T-helper 1 cell treated with Interleukin-12 subunit alpha and Interleukin-12 subunit beta and Interleukin-4 antibody, amounts not matched to agents 30 μg/mL and 1 μg/mL, for 36 hours (primary cell): ENCODE measurements around the gene C9orf50.
A peak's percentile ranks its signal among the peaks of the same experiment; 100 is the strongest.

Experiments used
- H3K27ac Mint-ChIP-seq: one replicate; pipeline ENCODE4 v1.8.0; 2021; ENCODE audit warnings: mild to moderate bottlenecking, mixed read lengths
- H3K27me3 Mint-ChIP-seq: one replicate; pipeline ENCODE4 v1.8.0; 2021; ENCODE audit warnings: low read depth, mixed read lengths
- H3K36me3 Mint-ChIP-seq: one replicate; pipeline ENCODE4 v1.8.0; 2021; ENCODE audit warnings: low read depth, mixed read lengths
- H3K4me1 Mint-ChIP-seq: one replicate; pipeline ENCODE4 v1.8.0; 2021; ENCODE audit warnings: low read depth, mixed read lengths
- H3K4me3 Mint-ChIP-seq: one replicate; pipeline ENCODE4 v1.8.0; 2021; ENCODE audit warnings: mild to moderate bottlenecking, moderate library complexity, mixed read lengths
- H3K9me3 Mint-ChIP-seq: one replicate; pipeline ENCODE4 v1.8.0; 2021; ENCODE audit warnings: mixed read lengths

C9orf50 gene

GRCh38 chr9:129613520-129614175, 7.3 kb downstream of the C9orf50 start:
- peaks cover 14% of the 10 kb centered on the region for H3K27me3 Mint-ChIP-seq
- no peak overlapping the region for H3K27ac Mint-ChIP-seq
- H3K36me3 Mint-ChIP-seq: peaks cover 2% of the 10 kb centered on the region
- no peaks in the 10 kb centered on the region for H3K9me3 Mint-ChIP-seq
- H3K4me3 Mint-ChIP-seq: no peak overlapping the region
- H3K4me1 Mint-ChIP-seq: peaks cover 18% of the 10 kb centered on the region

GRCh38 chr9:129612815-129613519, 7.9 kb downstream of the C9orf50 start:
- Mint-ChIP-seq H3K4me1 (peaks cover 19% of the 10 kb centered on the region), H3K4me3 (no peak overlapping the region), H3K36me3 (peaks cover 2% of the 10 kb centered on the region), H3K27ac (no peak overlapping the region), H3K27me3 (peaks cover 8% of the 10 kb centered on the region), H3K9me3 (no peaks in the 10 kb centered on the region)

- no peak overlapping the region for H3K4me3 Mint-ChIP-seq
These were observed 8.8 kb downstream of the C9orf50 start for GRCh38 chr9:129612123-129612522.

GRCh38 chr9:129611307-129611800, 9.5 kb downstream of the C9orf50 start:
- H3K4me1 Mint-ChIP-seq: peaks cover 32% of the 10 kb centered on the region
- H3K36me3 Mint-ChIP-seq: peaks cover 2% of the 10 kb centered on the region
- no peaks in the 10 kb centered on the region for H3K9me3 Mint-ChIP-seq
- no peaks in the 10 kb centered on the region for H3K27me3 Mint-ChIP-seq
- peak overlapping the region; percentile 84 for H3K4me3 Mint-ChIP-seq
- no peak overlapping the region for H3K27ac Mint-ChIP-seq

More at GRCh38 chr9:129612123-129612522, 8.8 kb downstream of the C9orf50 start:
- no peaks in the 10 kb centered on the region for H3K27me3 Mint-ChIP-seq
- H3K27ac Mint-ChIP-seq: no peak overlapping the region
- H3K4me1 Mint-ChIP-seq: peaks cover 26% of the 10 kb centered on the region
- peaks cover 2% of the 10 kb centered on the region for H3K36me3 Mint-ChIP-seq
- H3K9me3 Mint-ChIP-seq: no peaks in the 10 kb centered on the region

GRCh38 chr9:129610473-129611306, 10.2 kb downstream of the C9orf50 start:
- Mint-ChIP-seq H3K4me1 (peaks cover 36% of the 10 kb centered on the region), H3K4me3 (peak overlapping the region; percentile 84), H3K9me3 (no peaks in the 10 kb centered on the region), H3K27me3 (no peaks in the 10 kb centered on the region), H3K27ac (peak overlapping the region; percentile 79), H3K36me3 (peaks cover 2% of the 10 kb centered on the region)

- Mint-ChIP-seq H3K27me3 (no peaks in the 10 kb centered on the region), H3K4me1 (peaks cover 37% of the 10 kb centered on the region), H3K9me3 (no peaks in the 10 kb centered on the region), H3K4me3 (peak overlapping the region; percentile 84), H3K36me3 (peaks cover 2% of the 10 kb centered on the region), H3K27ac (peak overlapping the region; percentile 20)
These were observed 10.8 kb downstream of the C9orf50 start for GRCh38 chr9:129610213-129610472.

GRCh38 chr9:129609486-129610212, 11.3 kb downstream of the C9orf50 start:
- H3K27ac Mint-ChIP-seq: peak overlapping the region; percentile 96
- H3K36me3 Mint-ChIP-seq: peaks cover 2% of the 10 kb centered on the region
- peaks cover 40% of the 10 kb centered on the region for H3K4me1 Mint-ChIP-seq
- peak overlapping the region; percentile 96 for H3K4me3 Mint-ChIP-seq
- H3K27me3 Mint-ChIP-seq: no peaks in the 10 kb centered on the region
- H3K9me3 Mint-ChIP-seq: no peaks in the 10 kb centered on the region

GRCh38 chr9:129608561-129609481, 12.1 kb downstream of the C9orf50 start:
- no peak overlapping the region for H3K4me3 Mint-ChIP-seq
- H3K9me3 Mint-ChIP-seq: no peaks in the 10 kb centered on the region
- H3K27ac Mint-ChIP-seq: peak overlapping the region; percentile 55
- no peaks in the 10 kb centered on the region for H3K27me3 Mint-ChIP-seq
- peaks cover 2% of the 10 kb centered on the region for H3K36me3 Mint-ChIP-seq
- peaks cover 44% of the 10 kb centered on the region for H3K4me1 Mint-ChIP-seq

- Mint-ChIP-seq H3K9me3 (no peaks in the 10 kb centered on the region), H3K27me3 (no peaks in the 10 kb centered on the region), H3K27ac (peak overlapping the region; percentile 87), H3K36me3 (peaks cover 2% of the 10 kb centered on the region), H3K4me1 (peaks cover 57% of the 10 kb centered on the region), H3K4me3 (no peak overlapping the region)
These were observed 13.9 kb downstream of the C9orf50 start for GRCh38 chr9:129607027-129607387.

GRCh38 chr9:129606161-129607026, 14.5 kb downstream of the C9orf50 start:
- H3K36me3 Mint-ChIP-seq: peaks cover 2% of the 10 kb centered on the region
- H3K9me3 Mint-ChIP-seq: no peaks in the 10 kb centered on the region
- H3K27me3 Mint-ChIP-seq: no peaks in the 10 kb centered on the region
- H3K27ac Mint-ChIP-seq: peak overlapping the region; percentile 62
- H3K4me1 Mint-ChIP-seq: peaks cover 55% of the 10 kb centered on the region
- H3K4me3 Mint-ChIP-seq: no peak overlapping the region

- Mint-ChIP-seq H3K36me3 (peaks cover under 1% of the 10 kb centered on the region), H3K27me3 (no peaks in the 10 kb centered on the region), H3K4me1 (peaks cover 46% of the 10 kb centered on the region), H3K27ac (peak overlapping the region; percentile 76), H3K4me3 (peak overlapping the region; percentile 14), H3K9me3 (no peaks in the 10 kb centered on the region)
These were observed 16.1 kb downstream of the C9orf50 start for GRCh38 chr9:129604766-129605163.

- Mint-ChIP-seq H3K4me1 (peaks cover 43% of the 10 kb centered on the region), H3K27ac (peak overlapping the region; percentile 76), H3K27me3 (no peaks in the 10 kb centered on the region), H3K4me3 (no peak overlapping the region), H3K36me3 (no peaks in the 10 kb centered on the region), H3K9me3 (no peaks in the 10 kb centered on the region)
These were observed 16.7 kb downstream of the C9orf50 start for GRCh38 chr9:129604056-129604765.
